ENCODE data around the gene PCSK6. TPM values are rescaled to one million over a fixed set of nuclear protein-coding genes. Genes with fewer than 3 reads are reported as not detected.

PCSK6 gene
- 16.9 TPM for total RNA-seq
- long read RNA-seq, partial matches to known transcripts = 5 of 9 reads
- long read RNA-seq, other reads (novel, unspliced or antisense) = 4 of 9 reads

DNA sequence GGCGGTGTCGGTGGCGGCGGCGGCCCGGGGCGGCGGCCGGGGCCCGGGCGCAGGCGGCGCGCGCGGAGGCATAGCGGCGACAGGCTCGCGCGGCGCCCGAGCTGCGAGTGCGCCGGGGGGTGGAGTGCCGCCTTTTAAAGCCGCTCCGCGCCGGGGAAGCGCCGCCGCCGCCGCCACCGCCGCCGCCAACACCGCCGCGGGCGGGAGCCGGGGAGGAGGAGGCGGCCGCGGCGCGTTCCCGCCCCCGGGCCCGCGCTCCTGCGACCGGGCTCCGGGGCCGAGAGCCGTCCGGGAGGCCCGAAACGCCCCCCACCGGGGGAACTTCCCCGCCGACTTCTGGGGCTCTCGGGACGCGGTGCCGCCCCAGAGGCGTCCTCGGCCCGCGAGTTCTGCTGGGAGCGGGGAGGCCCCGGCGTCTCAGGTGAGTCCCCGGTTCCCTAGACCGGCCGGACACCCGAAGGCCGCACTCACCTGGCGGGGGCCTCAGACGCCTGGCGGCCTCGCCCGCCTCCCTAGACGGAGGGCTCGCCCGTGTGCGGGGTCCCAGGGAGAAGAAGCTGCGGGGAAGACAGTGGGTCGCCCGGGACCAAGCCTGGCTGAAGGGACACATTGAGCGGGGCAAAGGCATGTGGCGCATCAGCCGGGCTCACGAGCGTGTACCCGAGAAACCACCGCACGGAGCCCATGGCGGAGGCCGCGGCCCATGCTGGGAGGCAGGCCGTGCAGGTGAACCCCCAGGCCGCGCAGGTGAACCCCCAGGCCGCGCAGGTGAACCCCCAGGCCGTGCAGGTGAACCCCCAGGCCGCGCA, at the start of gene PCSK6:
Gene PCSK6, minus strand, starts transcription at position 109 of the 809 bp plus-strand sequence. Its CDS starts 37 bp downstream, at position 72.
- no peak for DNase-seq (ENCODE audit: low spot score)

DNA sequence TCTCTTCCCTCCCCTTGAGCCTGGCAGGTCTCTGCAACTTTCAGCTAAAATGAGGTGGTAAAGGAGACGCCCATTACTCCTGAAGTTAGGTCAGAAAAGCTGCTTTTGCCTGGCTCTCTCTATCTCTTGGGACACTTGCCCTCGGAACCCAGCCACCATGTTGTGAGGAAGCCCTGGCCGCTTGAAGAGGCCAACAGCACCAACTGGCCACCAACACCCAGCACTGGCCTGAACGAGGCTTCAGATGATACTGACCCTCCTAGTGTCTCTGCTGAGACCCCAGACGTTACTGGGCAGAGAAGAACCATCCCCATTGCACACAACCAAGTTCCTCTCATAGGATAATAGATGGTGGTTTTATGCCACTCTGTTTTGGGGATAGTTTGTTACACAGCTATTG, 49.5 kb upstream of the PCSK6 start:
- DNase-seq (ENCODE audit: low spot score) = no peak

DNA sequence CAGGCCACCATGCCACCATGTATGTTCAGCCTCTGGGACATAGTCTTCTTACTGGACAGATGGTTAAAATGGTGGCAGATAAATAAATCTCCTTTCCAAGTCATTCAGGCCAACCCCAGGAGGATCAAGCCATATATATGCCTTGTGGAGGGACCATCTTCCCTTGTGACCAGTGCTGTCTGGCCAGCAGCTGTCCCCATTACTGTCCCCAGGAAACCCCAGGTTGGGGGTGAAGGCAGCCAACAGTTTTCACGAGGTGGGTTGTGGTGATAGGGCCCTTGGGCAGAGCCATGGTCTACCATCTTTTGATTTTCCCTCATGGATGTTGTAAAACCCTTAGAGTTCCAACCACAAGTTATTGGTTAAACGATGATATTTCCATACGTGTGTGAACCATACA, 48.7 kb upstream of the PCSK6 start:
- DNase-seq (ENCODE audit: low spot score) = no peak

DNA sequence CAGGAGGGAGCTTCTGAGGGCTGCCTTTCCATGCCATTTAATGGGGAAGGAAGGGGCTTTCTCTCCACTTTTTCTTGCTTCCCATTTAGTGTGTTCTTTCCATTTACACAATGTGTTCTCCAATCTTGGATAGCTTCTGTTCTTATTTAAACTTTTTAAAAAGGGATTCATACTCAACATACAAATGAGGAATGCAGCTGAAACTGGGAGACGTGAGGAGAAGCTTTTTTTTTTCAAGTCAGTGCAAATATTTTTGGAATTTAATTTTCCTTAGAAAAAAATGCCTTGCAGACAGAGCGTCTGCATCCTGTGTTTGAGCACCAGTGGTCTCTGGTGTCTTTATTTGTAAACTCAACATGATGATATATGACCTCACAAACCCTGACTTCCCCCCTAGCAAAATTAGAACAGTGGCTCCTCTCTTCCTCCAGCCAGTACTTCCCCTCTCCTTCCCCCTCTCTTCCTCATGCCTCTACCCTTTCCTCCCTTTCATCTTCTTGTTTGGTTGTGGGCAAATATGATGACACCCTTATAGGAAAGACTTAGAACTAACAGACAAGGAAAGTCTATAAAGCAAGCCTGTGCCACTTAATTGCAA, 48.1 kb upstream of the PCSK6 start:
- no peak for DNase-seq (ENCODE audit: low spot score)

DNA sequence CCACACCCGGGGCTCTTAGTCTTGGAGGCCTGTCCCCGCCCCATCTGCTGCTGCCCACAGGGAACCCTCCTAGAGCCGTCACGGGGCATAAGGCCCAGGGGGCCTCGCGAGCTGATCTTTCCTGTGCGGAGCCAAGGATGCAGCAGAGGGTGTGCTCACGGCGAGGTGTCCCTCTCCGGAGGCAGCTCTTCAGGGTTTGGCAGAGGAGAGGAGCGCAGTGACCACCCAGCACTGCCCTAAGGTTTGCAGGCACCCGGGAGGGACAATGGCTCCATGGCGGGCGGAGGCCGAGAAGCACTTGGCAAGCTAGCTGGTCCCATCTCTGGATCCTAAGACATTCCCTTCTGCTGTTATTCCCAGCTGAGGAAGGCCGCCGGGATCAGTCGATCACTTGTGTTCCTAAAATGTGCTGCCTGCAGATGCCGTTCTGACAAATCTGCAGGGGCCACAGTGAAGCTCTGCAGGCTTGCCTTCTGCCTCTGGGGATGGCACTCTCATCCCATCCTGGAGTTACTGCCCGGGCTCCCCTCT, 47.4 kb upstream of the PCSK6 start:
- no peak for DNase-seq (ENCODE audit: low spot score)

DNA sequence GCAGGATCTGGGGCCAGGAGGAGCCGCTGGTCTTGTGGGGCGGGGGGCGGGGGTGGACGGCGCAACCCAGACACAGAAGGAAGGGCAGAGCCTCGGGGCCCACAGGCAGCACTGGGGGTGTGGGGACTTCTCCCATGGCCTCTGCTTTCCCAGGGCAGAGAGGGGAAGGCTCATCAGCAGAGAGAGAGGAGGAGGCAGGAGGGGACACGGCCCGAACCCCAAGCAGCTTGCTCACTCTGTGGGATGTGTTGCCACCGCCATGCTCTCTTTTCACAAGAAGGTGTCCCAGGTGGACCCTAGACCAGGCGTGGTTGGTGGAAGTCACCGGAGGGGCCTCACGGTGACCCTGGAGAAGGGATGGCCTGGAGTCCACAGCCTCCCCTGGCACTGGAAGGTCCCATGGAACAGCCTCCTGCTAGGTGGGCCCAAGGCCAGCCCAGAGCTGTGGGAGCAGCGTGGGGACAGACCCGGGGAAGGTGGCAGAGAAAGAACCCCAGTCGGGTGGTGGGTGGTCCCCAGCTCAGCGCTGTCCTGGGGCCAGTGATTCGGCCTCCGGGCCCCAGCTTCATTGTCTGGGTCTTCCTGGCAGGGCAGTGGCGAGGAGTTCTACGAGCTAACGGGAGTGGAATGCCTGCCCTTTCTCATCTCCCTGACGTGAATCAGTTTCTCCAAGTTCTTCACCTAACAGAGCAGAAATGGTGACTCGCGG, 46.8 kb upstream of the PCSK6 start:
- DNase-seq (ENCODE audit: low spot score) = no peak

DNA sequence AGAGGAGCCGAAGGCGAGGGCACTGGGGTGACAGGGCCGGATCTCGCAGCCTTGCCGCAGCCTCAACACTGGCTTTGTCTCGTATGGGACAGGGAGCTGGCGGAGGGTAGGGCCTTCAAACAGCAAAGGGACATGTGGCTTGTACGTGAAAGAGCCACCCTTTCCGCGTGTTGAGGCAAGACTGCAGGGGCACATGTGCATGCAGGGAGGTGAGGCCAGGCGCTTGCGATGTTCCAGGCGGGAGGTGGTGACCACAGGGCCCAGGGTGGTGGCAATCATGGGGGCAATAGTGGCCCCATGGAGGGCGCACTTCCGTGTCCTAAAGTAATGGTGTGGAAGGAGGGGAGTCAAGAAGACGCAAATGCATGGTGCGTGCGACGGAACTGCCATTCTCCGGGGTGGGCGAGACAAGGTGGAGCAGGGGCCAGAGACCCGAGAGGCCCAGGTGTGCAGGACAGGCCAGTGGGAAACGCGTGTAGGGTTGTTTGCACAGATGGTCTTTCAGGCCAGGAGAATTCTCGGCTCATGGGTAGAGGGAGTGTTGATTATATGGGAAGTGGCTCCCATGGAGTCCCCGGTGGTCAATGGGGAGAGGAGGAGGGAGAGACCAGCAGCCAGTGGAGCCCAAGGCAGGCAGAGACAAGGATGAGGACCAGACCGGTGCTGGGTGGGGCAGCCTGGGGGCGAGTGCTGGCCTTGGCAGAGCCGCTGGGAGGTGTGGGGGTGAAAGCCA, 45.8 kb upstream of the PCSK6 start:
- DNase-seq (ENCODE audit: low spot score) = peak; percentile 41

DNA sequence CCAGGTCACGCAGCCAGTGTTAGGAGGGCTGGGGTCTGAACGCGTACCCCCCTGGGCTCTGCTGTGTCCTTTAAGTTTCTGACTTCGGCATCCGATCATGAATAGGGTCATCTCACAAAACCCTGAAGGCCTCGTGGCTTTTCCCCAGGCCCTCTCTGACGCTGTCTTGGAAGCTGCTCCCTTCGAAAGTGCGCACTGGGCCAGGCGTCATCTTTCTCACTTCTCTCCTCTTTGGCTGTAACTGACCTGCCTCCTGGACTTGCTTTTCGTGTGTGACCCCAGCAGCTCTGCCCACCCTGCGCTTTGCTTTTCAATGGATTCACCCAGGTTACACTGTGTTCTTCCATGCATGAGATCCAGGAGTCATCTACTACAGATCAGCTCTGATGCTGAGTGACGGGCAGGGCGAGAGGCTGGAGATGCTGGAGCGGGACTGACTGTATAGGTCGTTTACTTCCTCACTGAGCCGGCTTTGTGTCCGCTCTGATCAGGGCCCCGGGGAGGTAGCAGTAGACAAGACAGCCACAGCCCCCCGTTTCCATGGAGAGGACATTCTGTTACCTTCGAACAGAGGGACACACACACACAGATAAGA, 45.0 kb upstream of the PCSK6 start:
- no peak for DNase-seq (ENCODE audit: low spot score)

DNA sequence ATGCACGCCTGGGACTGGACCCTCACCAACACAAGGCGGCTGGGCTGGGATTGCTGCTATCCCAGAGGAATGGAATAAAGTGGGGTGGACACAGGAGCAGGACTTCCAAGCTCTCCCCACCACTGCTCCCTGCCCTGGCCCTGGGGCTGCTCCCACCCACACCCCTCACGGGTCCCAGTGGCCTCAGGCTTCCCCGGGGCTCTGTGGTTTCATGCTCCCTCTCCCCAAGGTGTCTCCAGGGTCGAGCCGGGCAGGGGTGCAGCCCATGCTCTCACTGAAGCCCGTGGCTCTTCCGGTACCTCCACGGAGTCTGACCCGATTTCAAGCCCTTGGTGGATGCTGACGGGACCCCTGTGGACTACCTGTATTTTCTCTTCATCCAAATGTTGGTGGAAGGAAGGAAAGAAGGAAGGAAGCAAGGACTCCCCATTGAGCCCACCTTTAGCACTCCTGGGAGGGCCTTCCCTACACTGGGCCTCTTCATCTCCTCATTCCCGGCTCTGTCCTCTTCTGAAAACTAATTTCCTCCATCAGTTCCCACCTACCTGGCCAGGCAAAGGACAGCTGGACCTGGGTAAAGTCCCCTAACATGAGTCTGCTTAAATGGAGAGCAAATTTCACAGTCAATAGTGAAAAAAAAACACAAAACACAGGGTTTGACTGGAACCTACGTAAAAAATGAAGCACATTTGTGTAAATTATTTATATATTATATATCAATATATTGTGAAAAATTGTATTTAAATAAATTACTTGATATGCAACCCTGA, 44.0 kb upstream of the PCSK6 start:
- no peak for DNase-seq (ENCODE audit: low spot score)

DNA sequence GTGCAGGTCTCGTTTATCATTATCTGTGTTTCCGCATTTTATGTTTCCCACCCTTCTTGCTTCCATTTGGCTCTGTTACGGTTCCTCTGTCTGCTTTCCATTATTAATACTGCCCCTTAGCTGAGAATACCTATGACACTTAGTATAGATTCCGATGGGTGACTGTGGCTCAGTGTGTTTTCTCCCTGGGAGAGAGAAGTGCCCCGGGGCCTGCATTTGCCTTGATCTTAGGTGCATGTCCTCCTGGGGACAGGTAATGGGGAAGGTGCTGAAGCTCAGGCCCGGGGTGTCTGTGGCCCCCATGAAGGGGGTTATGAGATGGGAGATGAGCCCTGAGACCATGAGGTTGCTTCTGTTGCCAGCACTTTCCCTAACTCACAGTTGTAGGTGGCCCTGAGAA, 43.4 kb upstream of the PCSK6 start:
- no peak for DNase-seq (ENCODE audit: low spot score)

DNA sequence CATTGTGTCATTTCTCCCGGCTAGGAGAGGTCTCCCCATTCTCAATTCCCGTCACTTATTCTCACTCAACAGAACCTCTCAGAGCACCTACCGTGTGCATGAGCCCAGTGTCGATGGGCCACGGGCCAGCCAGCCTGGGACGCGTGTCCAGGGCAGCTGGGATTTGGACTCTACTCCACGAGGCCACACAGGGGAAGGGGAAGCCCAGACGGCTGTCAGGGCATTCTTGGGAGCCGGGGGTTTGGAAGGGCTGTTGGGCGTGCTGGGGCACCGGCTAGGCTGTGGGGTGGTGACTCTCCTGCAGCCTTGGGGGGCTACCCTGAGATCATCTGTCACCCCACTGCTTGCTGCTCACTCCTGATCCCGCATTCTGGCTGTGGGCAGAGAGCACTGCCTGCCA, 41.7 kb upstream of the PCSK6 start:
- DNase-seq (ENCODE audit: low spot score) = no peak

DNA sequence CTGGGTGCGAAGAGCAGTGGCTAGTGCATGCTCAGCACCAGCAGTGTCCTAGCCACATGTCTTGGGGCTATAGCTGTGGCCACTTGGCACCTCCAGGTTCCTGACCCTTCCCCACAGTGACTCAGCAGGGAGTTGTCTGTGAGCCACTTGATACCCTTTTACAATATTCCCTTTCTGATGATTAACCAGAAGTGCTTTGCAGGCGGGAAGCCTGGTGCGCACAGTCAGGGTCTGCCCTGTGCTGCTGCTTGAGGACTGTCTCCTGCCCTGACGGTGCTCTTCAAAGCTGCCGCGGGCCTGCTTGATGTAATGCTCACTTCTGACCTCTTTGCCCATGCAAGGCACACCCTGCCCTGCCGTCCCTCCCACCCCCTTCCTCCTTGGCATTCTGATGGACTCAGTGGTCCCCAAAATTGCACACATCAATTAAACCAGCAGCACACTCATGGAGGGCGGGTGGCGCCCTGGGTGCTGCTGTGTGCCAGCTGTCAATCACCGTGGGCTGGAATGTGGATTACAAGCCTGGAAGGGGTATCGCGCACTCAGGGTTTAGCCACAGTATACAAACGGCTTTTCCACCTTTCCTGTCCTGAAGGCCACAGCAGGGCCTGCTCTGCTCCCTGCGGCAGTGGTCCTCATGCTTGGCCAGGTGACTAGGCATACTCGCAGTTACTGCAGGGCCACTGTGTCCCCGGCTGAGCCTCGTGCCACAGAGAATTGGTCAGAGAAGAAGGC, 40.9 kb upstream of the PCSK6 start:
- DNase-seq (ENCODE audit: low spot score) = no peak

DNA sequence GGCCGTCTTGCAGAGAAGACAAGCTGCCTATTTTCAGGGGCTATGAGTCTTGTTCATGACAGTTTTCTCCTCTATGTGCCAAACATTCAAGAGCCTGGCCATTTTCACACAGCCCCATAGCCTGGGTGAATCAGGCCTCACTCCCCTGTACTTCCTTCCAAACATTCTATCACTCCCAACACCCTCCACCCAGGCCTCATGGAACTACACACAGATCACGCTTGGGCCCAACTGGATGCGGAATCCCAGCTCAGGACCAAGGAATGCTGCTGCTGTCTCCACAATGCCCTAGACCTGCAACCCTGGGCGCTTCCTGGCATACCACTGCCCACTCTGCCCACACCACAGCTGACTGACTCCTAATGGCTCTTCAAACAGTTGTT, 39.4 kb upstream of the PCSK6 start:
- DNase-seq (ENCODE audit: low spot score) = no peak

DNA sequence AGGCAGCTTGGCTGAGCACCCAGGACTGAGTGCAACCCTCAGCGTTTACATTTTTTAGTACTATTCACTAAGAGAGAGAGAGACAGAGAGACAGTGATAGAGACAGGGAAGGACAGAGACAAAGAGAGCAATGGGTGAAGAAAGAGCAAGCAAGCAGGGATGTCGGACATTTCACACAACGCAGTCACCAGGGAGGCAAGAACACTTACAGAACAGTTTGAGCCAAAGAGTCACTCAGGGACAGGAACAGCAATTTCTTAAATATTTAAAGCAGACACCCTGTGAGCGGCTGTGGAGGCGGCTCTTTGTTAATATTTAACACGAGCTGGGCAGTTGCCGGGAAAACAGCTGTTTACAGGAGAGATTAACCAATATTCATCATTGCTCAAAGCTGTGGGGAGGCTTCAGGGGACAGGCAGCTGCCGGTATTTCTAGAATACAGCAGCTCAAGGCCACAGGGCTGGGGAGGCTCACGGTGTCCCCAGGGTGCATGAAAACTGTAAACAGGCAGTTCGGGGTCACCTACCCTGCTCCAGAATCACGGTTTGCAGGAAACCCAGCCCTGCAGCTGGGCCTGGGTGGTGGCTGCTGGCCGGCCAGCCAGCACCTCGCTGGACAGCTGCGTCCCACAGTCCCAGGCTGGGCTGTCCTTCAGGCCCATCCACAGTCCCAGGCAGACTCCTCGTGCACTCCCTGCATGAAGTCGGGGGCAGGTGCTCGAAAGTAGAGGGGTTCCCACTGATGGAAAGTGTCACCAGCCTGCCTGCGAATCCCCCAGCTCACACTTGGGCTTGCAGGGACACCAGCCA, 38.8 kb upstream of the PCSK6 start:
- DNase-seq (ENCODE audit: low spot score) = no peak

DNA sequence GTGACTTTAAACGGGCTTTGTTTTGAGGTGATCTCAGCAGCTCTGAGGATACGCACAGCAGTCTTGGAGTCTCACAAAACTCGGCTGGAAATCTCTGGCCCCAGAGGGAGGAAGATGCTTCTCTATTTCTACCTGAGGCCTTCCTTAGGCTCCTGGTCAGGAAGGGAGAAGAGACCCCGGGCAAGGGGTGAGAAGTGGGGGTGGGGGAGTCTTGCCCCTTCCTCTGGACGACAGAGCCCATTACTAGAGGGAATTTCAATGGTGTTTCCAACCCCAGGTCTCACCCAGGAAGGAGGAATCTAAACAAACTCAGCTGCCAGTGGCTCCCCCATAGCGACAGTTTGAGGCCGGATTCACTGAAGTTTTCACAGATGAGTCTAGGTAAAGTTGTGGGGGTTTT, 37.4 kb upstream of the PCSK6 start:
- no peak for DNase-seq (ENCODE audit: low spot score)

DNA sequence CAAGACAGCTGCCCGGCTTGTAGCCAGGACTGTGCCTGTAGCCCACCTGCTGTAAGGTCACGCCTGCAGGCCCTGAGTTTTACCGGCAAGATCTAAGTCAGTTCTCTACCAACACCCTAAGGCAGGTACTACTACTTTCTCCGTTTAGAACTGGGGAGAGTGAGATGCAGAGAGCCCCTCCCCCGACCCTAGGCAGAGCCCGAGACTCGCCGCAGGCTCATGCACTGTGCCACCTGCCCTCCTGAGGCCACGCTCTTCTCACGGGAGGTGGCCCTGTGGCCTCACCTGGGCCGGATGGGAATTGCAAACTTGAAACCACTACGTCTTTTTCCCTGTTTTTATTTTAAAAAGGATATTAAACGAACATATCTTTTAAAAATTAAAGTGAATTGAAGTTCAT, 36.9 kb upstream of the PCSK6 start:
- DNase-seq (ENCODE audit: low spot score) = no peak

DNA sequence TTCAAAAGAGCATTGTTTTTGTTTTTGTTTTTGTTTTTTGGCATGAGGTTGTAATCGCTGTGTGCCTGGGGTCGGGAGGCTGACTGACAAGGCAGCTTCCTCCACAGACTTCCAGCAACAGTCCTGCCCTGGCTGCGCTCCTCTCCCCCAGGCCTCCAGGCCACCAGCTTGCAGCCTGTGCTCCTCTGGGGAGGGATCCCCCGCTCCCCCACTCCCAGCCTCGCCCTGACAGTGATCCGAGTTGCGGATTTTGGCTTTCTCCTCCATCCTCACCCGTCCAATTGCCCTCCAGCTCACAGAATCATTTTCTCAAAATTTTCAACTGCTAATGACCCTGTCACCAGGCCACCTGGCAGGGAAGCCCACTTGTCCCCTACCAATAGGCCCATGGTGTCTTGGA, 36.5 kb upstream of the PCSK6 start:
- no peak for DNase-seq (ENCODE audit: low spot score)

DNA sequence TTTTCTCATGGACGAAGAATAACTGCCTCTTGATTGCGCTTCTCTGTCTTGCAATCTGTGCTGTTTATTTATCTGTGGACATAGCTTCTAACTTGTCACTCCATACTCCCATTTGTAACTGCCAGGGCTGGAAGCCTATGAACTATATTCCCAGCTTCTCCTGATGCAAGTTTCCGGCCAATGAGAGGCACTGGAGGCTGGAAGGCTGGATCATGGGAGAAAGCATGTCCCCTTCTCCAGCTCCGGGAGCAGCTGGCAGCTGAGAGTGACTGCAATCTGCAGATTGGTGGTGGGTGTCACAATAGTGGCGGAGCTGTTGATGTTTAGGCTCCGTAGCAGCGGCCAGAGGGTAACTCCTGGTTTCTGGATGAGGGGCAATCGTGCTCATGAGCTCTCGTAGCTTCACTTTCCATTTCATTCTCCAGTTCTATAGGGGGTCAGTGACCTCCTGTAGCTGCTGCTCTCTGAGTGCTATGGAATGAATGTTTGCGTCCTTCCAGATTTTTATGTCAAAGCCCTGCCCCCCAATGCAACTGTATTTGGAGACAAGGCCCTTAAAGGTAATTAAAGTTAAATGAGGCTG, 35.7 kb upstream of the PCSK6 start:
- DNase-seq (ENCODE audit: low spot score) = no peak

Measured in mesenteric fat pad (tissue), 1 donor.